Embryonic facial prominence (tissue), 1 donor: ENCODE measurements around the gene RGS14.

ENCODE experiments used
- DNase-seq: peaks from one replicate; pipeline ENCODE4 v3.0.0-alpha.2; 2016; ENCODE audit errors: extremely low spot score

Gene RGS14

GRCh38 chr5:177378884-177379883, 21.5 kb downstream of the RGS14 start:
- no peak for DNase-seq

- no peak for DNase-seq
Measured at GRCh38 chr5:177380805-177381126, 23.0 kb downstream of the RGS14 start.

GRCh38 chr5:177382423-177383029, 24.8 kb downstream of the RGS14 start:
- no peak for DNase-seq

- DNase-seq = no peak
Measured at GRCh38 chr5:177383181-177383580, 25.5 kb downstream of the RGS14 start.

GRCh38 chr5:177384134-177384533, 26.4 kb downstream of the RGS14 start, which contains the start of gene SLC34A1:
Gene SLC34A1, plus strand, starts transcription at chr5:177384434. Its CDS starts 1,308 bp downstream, at chr5:177385742.
- no peak for DNase-seq

- no peak for DNase-seq
Measured at GRCh38 chr5:177385720-177386119, 28.0 kb downstream of the RGS14 start.

GRCh38 chr5:177386542-177386941, 28.8 kb downstream of the RGS14 start:
- DNase-seq = no peak

- no peak for DNase-seq
Measured at GRCh38 chr5:177387405-177387804, 29.7 kb downstream of the RGS14 start.

- no peak for DNase-seq
Measured at GRCh38 chr5:177388521-177389052, 30.9 kb downstream of the RGS14 start.

GRCh38 chr5:177389241-177390169, 31.8 kb downstream of the RGS14 start:
- DNase-seq = no peak

- DNase-seq = peak; percentile 80
Measured at GRCh38 chr5:177390363-177391300, 32.9 kb downstream of the RGS14 start.

- no peak for DNase-seq
Measured at GRCh38 chr5:177392765-177393164, 35.0 kb downstream of the RGS14 start.

- DNase-seq = no peak
Measured at GRCh38 chr5:177393206-177393765, 35.6 kb downstream of the RGS14 start.

- no peak for DNase-seq
Measured at GRCh38 chr5:177393990-177394389, 36.3 kb downstream of the RGS14 start.

- DNase-seq = no peak
Measured at GRCh38 chr5:177396078-177396477, 38.4 kb downstream of the RGS14 start.

GRCh38 chr5:177396807-177397206, 39.1 kb downstream of the RGS14 start:
- DNase-seq = no peak

GRCh38 chr5:177397875-177398390, 40.2 kb downstream of the RGS14 start:
- DNase-seq = no peak

GRCh38 chr5:177399997-177400868, 42.5 kb downstream of the RGS14 start, which contains the start of gene PFN3:
Gene PFN3, minus strand, starts transcription at chr5:177400661. Its CDS starts 85 bp downstream, at chr5:177400576.
- peak; percentile 51 for DNase-seq
